Stimulated activated CD8-positive, alpha-beta memory T cell treated with anti-CD3 and anti-CD28 coated beads, Interleukin-7, amount 100 ng/mL, for 48 hours (primary cell): ENCODE results near the gene PROZ.
"Not testable (repeated sequence)": the region's sequence is repeated elsewhere in the genome, so short reads cannot be mapped to it uniquely, and the experiment has no call there.

ENCODE experiments used
- DNase-seq, 2 donors: peaks; one replicate each; pipeline ENCODE4 v3.0.0-alpha.2; 2020; ENCODE audit warnings: low read depth in 1 of 2; ENCODE audit errors: extremely low read depth in 1 of 2

PROZ gene

GRCh38 chr13:113153810-113154748 is 4.4 kb upstream of the PROZ start:
- peak in 1 of 2 donors; percentile 28 for DNase-seq

GRCh38 chr13:113155201-113155600 is 3.2 kb upstream of the PROZ start:
- no peak for DNase-seq

DNA sequence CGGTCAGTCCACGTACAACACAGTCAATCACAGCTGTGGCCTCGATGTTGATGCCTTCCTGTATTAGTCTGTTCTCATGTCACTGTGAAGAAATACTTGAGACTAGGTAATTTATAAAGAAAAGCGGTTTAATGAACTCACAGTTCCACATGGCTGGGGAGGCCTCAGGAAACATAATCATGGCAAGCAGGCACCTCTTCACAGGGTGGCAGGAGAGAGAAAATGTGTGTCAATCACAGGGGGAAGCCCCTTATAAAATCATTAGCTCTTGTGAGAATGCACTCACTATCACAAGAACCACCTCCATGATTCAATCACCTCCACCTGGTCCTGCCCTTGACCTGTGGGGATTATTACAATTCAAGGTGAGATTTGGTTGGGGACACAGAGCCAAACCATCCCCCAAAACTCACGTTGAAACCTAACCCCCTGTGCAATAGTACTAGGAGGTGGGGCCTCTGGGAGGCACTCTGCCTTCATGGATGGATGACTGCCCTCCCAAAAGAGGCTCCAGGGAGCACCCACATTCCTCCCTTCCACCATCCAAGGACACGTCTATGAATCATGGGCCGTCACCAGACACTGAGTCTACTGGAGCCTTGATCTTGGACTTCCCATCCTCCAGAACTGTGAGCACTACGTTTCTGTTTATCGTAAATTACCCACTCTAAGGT is 2.3 kb upstream of the PROZ start:
- DNase-seq, result no peak

DNA sequence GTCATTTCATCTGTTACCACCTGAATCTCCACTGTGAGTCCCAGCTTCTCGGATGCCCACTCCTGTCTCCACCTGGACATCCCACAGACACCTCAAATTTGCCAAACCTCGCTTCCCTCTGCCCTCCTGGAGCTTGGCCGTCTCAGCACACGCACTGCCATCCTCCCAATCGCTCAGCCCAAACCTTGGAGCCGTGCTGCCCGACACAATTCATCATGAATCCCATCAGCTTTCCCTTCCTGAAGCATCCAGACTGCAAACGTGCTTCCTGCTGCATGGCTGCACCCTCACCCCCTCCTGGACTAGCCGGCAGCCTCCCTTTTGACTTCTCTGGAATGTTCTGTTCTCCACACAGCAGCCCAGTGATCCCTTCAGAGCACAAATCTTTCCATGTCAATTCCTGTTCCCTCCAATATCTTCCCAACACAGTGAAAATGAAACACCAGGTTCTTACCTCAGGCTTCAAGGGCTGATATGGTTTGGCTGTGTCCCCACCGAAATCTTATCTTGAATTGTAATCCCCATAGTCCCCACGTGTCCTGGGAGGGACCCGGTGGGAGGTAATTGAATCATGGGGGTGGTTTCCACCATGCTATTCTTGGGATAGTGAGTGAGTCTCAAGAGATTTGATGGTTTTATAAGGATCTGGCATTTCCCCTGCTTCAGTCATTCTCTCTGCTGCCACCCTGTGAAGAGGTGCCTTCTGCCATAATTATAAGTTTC is 1.1 kb upstream of the PROZ start:
- no peak for DNase-seq

DNA sequence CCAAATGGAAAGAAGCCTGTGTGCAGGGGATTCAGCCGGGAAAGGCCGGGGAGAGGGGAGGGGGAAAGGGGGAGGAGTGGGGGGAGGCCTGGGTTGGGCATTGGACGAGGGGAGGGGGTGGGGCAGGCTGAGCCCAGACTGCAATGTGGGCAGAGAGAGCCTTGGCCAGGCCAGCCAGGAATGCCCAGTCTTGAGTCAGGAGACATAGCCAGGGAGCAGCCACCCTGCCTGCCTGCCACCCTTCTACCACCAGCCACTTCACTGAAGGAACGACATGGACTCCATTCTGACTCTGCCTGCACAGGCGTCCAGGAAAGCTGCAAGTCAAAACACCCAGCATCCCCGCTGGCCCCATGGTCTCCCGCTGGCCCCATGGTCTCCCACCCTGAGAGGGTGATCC is 498 bp downstream of the PROZ start:
- DNase-seq, result no peak

- DNase-seq, result no peak
Observed at GRCh38 chr13:113159701-113160100, 1.3 kb downstream of the PROZ start.

DNA sequence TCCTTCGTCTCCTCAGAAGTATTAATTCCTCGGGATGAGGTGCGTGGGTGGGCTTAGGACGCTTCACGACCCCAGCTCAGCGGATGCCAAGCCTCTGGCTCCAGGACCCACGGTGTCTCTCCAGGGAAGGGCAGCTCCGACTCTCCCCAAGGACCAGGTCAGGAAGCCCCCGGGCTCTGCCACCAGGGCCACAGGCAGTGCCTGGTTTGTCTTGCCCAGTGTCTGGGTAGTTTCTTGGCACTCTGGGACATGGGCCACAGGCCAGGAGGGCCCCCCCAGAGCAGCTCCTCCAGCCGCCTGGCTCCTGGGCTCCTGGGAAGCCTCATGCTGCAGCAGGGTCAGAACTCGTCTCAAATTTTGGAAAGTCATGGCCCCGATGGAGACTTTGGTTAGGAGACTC is 2.5 kb downstream of the PROZ start:
- DNase-seq, result no peak

DNA sequence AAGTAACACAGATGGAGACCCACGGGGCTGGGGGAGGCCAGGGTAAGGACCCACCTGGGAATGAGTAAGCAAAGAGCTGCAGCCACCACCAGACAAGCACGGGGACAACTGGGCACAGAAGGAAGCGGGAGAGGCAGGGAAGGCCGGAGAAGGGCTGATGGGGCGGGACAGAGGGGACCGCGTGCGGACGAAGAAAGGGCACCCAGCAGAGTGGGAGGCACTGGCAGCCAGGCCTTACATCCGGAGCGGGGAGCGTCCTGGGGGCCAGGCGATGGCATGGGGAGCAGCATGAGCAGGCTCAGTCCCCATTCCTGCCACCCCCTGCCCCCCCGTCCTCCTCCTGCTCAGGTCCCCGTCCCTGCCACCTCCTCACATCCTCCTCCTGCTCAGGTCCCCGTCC is 3.0 kb downstream of the PROZ start:
- DNase-seq, result no peak

GRCh38 chr13:113161975-113162374 is 3.5 kb downstream of the PROZ start:
- DNase-seq, result not testable (repeated sequence)

- DNase-seq, result no peak
Observed at GRCh38 chr13:113162783-113163685, 4.6 kb downstream of the PROZ start.

GRCh38 chr13:113164492-113164891 is 6.0 kb downstream of the PROZ start:
- no peak for DNase-seq

DNA sequence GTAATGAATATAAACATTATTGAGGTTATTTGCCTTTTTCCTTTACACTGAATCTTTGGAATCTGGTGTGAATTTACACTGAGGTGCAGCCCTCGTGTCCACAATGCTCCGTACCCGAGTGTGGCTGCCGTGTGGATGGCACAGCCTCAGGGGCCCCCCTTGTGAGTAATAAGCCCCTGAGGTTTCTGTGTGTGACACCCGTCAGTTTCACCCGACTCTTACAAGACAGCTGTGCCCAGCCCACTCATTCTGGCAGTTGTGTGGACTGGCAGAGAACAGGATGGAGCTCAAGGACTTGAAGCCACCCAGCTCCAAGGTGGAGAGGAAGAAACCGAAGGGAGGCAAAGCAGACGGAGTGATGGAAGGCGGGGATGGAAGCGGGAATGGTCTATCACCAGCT is 7.8 kb downstream of the PROZ start:
- DNase-seq, result no peak

DNA sequence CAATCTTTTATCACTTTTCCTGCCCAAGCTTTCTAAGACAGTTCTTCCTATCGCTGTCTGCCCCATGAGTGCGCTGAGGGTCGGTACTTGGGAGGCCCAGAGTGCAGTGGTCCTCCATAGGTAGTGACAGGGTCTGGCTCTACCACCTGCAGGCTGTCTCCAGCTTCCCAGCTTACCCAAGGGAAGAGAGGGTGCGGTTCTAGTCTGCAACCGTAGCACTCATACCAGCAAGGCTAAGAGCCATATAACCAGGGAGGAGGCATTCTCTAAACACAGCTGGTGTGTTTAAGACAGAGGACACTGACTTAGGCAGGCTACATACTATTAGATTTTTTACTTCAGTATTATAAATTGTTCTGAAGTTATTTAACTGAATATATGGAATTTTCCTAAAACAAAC is 8.2 kb downstream of the PROZ start:
- no peak for DNase-seq

GRCh38 chr13:113167155-113167554 is 8.7 kb downstream of the PROZ start:
- no peak for DNase-seq

GRCh38 chr13:113167575-113167974 is 9.1 kb downstream of the PROZ start:
- no peak for DNase-seq

DNA sequence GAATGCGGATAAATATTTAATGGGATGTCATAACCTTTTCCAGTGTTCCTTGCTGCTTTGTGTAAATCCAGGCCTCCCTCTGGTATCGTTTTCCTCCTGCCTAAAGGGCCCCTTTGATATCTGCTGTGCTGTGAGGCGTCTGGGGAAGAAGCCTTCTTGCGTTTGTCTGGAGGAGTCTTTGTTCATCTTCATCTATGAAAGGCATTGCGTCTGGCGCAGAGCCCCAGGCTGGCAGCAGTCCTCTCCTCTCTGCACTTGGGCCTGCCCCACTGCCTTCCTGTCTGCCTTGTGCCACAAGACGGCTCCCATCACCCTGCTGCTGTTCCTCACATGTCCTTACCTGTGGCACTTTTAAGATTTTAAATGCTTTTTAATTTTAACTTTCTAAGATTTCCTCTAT is 9.8 kb downstream of the PROZ start:
- DNase-seq, result no peak

GRCh38 chr13:113169277-113170272 is 11.1 kb downstream of the PROZ start:
- no peak for DNase-seq

GRCh38 chr13:113170511-113170910 is 12.1 kb downstream of the PROZ start:
- DNase-seq, result no peak
